Activated T-cell treated with anti-CD3 and anti-CD28 coated beads, Interleukin-2, amount 50 U/mL, for 24 hours (primary cell): Measurements from ENCODE around the gene CCDC90B.
A peak's percentile ranks its signal among the peaks of the same experiment; 100 is the strongest.

Source experiments
- DNase-seq: peaks from one replicate; pipeline ENCODE4 v3.0.0-alpha.2; 2020
- H3K27ac Mint-ChIP-seq: 2 replicates; pipeline ENCODE4 v1.8.0; 2020; ENCODE audit warnings: mild to moderate bottlenecking, mixed read lengths
- H3K27me3 Mint-ChIP-seq: 2 replicates; pipeline ENCODE4 v1.8.0; 2020; ENCODE audit warnings: mixed read lengths
- H3K36me3 Mint-ChIP-seq: 2 replicates; pipeline ENCODE4 v1.8.0; 2020; ENCODE audit warnings: low read depth, mixed read lengths
- H3K4me1 Mint-ChIP-seq: 2 replicates; pipeline ENCODE4 v1.8.0; 2020; ENCODE audit warnings: low read depth, mixed read lengths
- H3K4me3 Mint-ChIP-seq: 2 replicates; pipeline ENCODE4 v1.8.0; 2020; ENCODE audit warnings: mild to moderate bottlenecking, moderate library complexity, mixed read lengths
- H3K9me3 Mint-ChIP-seq: 2 replicates; pipeline ENCODE4 v1.8.0; 2020; ENCODE audit warnings: mixed read lengths

CCDC90B gene

GRCh38 chr11:83306200-83307080 lies 20.3 kb upstream of the CCDC90B start:
- H3K9me3 Mint-ChIP-seq: no peaks in the 10 kb centered on the region
- H3K27ac Mint-ChIP-seq: no peak overlapping the region
- no peak for DNase-seq
- no peaks in the 10 kb centered on the region for H3K36me3 Mint-ChIP-seq
- peaks cover 3% of the 10 kb centered on the region for H3K27me3 Mint-ChIP-seq
- H3K4me3 Mint-ChIP-seq: no peak overlapping the region
- H3K4me1 Mint-ChIP-seq: no peaks in the 10 kb centered on the region

GRCh38 chr11:83303316-83303715 lies 17.1 kb upstream of the CCDC90B start:
- H3K4me1 Mint-ChIP-seq: no peaks in the 10 kb centered on the region

GRCh38 chr11:83302151-83302550 lies 16.0 kb upstream of the CCDC90B start:
- no peaks in the 10 kb centered on the region for H3K4me1 Mint-ChIP-seq
- DNase-seq: no peak
- H3K27ac Mint-ChIP-seq: no peak overlapping the region
- H3K4me3 Mint-ChIP-seq: no peak overlapping the region
- no peaks in the 10 kb centered on the region for H3K36me3 Mint-ChIP-seq
- H3K27me3 Mint-ChIP-seq: peaks cover 2% of the 10 kb centered on the region
- H3K9me3 Mint-ChIP-seq: no peaks in the 10 kb centered on the region

More at GRCh38 chr11:83303316-83303715, 17.1 kb upstream of the CCDC90B start:
- H3K27me3 Mint-ChIP-seq: no peaks in the 10 kb centered on the region
- no peaks in the 10 kb centered on the region for H3K9me3 Mint-ChIP-seq
- no peak for DNase-seq
- no peak overlapping the region for H3K4me3 Mint-ChIP-seq
- no peak overlapping the region for H3K27ac Mint-ChIP-seq
- no peaks in the 10 kb centered on the region for H3K36me3 Mint-ChIP-seq

- Mint-ChIP-seq H3K36me3 (no peaks in the 10 kb centered on the region), H3K27ac (no peak overlapping the region), H3K4me3 (no peak overlapping the region), H3K4me1 (no peaks in the 10 kb centered on the region), H3K9me3 (no peaks in the 10 kb centered on the region), H3K27me3 (peaks cover 4% of the 10 kb centered on the region)
- DNase-seq: no peak
Measured at GRCh38 chr11:83299681-83300080, 13.5 kb upstream of the CCDC90B start.

GRCh38 chr11:83294208-83294607 lies 8.0 kb upstream of the CCDC90B start:
- Mint-ChIP-seq H3K27me3 (peaks cover 4% of the 10 kb centered on the region), H3K9me3 (no peaks in the 10 kb centered on the region), H3K27ac (no peak overlapping the region), H3K4me3 (no peak overlapping the region), H3K36me3 (no peaks in the 10 kb centered on the region), H3K4me1 (peaks cover 13% of the 10 kb centered on the region)
- DNase-seq: no peak

- H3K27ac Mint-ChIP-seq: no peak overlapping the region
- peaks cover 4% of the 10 kb centered on the region for H3K27me3 Mint-ChIP-seq
- no peak for DNase-seq
- peaks cover 13% of the 10 kb centered on the region for H3K4me1 Mint-ChIP-seq
- no peaks in the 10 kb centered on the region for H3K9me3 Mint-ChIP-seq
- no peaks in the 10 kb centered on the region for H3K36me3 Mint-ChIP-seq
- H3K4me3 Mint-ChIP-seq: no peak overlapping the region
Measured at GRCh38 chr11:83293457-83293774, 7.2 kb upstream of the CCDC90B start.

- Mint-ChIP-seq H3K36me3 (no peaks in the 10 kb centered on the region), H3K4me3 (peak overlapping the region; percentile 60), H3K9me3 (no peaks in the 10 kb centered on the region), H3K27me3 (peaks cover 4% of the 10 kb centered on the region), H3K4me1 (peaks cover 13% of the 10 kb centered on the region), H3K27ac (peak overlapping the region; percentile 39)
- DNase-seq: no peak
Measured at GRCh38 chr11:83292709-83293456, 6.7 kb upstream of the CCDC90B start.

GRCh38 chr11:83287631-83288030 lies 1.5 kb upstream of the CCDC90B start:
- no peaks in the 10 kb centered on the region for H3K27me3 Mint-ChIP-seq
- H3K36me3 Mint-ChIP-seq: peaks cover 24% of the 10 kb centered on the region
- H3K27ac Mint-ChIP-seq: no peak overlapping the region
- no peak overlapping the region for H3K4me3 Mint-ChIP-seq
- H3K9me3 Mint-ChIP-seq: peaks cover 5% of the 10 kb centered on the region
- DNase-seq: no peak
- peaks cover 36% of the 10 kb centered on the region for H3K4me1 Mint-ChIP-seq

- Mint-ChIP-seq H3K27me3 (no peaks in the 10 kb centered on the region), H3K9me3 (peaks cover 5% of the 10 kb centered on the region), H3K4me1 (peaks cover 50% of the 10 kb centered on the region), H3K36me3 (peaks cover 34% of the 10 kb centered on the region), H3K27ac (peak overlapping the region; percentile 100), H3K4me3 (peak overlapping the region; percentile 95)
- DNase-seq: no peak
Measured at GRCh38 chr11:83285151-83285770, 906 bp downstream of the CCDC90B start.

- peaks cover 50% of the 10 kb centered on the region for H3K4me1 Mint-ChIP-seq
- H3K27ac Mint-ChIP-seq: peak overlapping the region; percentile 100
Measured at GRCh38 chr11:83284501-83285150, 1.5 kb downstream of the CCDC90B start.

GRCh38 chr11:83282084-83282716 lies 4.0 kb downstream of the CCDC90B start:
- Mint-ChIP-seq H3K27me3 (no peaks in the 10 kb centered on the region), H3K4me3 (no peak overlapping the region), H3K9me3 (peaks cover 4% of the 10 kb centered on the region), H3K27ac (no peak overlapping the region), H3K36me3 (peaks cover 60% of the 10 kb centered on the region), H3K4me1 (peaks cover 49% of the 10 kb centered on the region)
- no peak for DNase-seq

More at GRCh38 chr11:83284501-83285150, 1.5 kb downstream of the CCDC90B start:
- peaks cover 5% of the 10 kb centered on the region for H3K9me3 Mint-ChIP-seq
- peak overlapping the region; percentile 95 for H3K4me3 Mint-ChIP-seq
- H3K36me3 Mint-ChIP-seq: peaks cover 40% of the 10 kb centered on the region
- no peaks in the 10 kb centered on the region for H3K27me3 Mint-ChIP-seq
- no peak for DNase-seq

- Mint-ChIP-seq H3K4me3 (no peak overlapping the region), H3K4me1 (peaks cover 41% of the 10 kb centered on the region), H3K27me3 (no peaks in the 10 kb centered on the region), H3K36me3 (peaks cover 71% of the 10 kb centered on the region), H3K27ac (no peak overlapping the region), H3K9me3 (no peaks in the 10 kb centered on the region)
- no peak for DNase-seq
Measured at GRCh38 chr11:83280256-83280655, 5.9 kb downstream of the CCDC90B start.

GRCh38 chr11:83278351-83278750 lies 7.8 kb downstream of the CCDC90B start:
- peaks cover 24% of the 10 kb centered on the region for H3K4me1 Mint-ChIP-seq
- no peak for DNase-seq

More at GRCh38 chr11:83278351-83278750, 7.8 kb downstream of the CCDC90B start:
- Mint-ChIP-seq H3K4me3 (no peak overlapping the region), H3K9me3 (no peaks in the 10 kb centered on the region), H3K27ac (no peak overlapping the region), H3K36me3 (peaks cover 71% of the 10 kb centered on the region), H3K27me3 (no peaks in the 10 kb centered on the region)
